ENCODE results near the gene SLC43A2. TPM values are rescaled to one million over a fixed set of nuclear protein-coding genes. Genes with fewer than 3 reads are reported as not detected.
"Not testable (repeated sequence)": the region's sequence is repeated elsewhere in the genome, so short reads cannot be mapped to it uniquely, and the experiment has no call there.

The SLC43A2 gene
- total RNA-seq: 10 to 100 TPM in 1 of 2 donors, 1 to 10 TPM in 1; 9.6 to 22.4 TPM

- peak in 2 of 3 donors; percentile 65 to 73 for TF ChIP-seq POLR2A (IDR thresholded peaks at IDR 0.05)
- no peak for TF ChIP-seq CTCF (IDR thresholded peaks at IDR 0.05)
- Histone ChIP-seq H3K9me3 (no peaks in the 10 kb centered on the region), H3K4me3 (peak within 1 kb of the TSS; percentile 48 to 55), H3K36me3 (replicated peaks in 1 of 2; ENCODE audit: insufficient read depth in 1 of 2, low read depth in 2 of 2) (no peaks in the 10 kb centered on the region), H3K27me3 (no peaks in the 10 kb centered on the region), H3K27ac (peak within 1 kb of the TSS; percentile 82 to 93 (median 87)), H3K4me1 (peaks cover 20% of the 10 kb centered on the region)
- DNase-seq (peak; percentile 77 to 85 (median 79)), ATAC-seq (peak; percentile 83)
- 0 to 1% methylated on average over 30 to 78 of the region's 95 CpGs for WGBS, 2 donors
- intact Hi-C loops (cut with DNase I): no loop called here
Measured at GRCh38 chr17:1627982-1628855, at the start of gene SLC43A2. Gene SLC43A2 (minus strand): TSS chr17:1628834. CDS start chr17:1627874, 960 bp downstream.

GRCh38 chr17:1676401-1676800 lies 47.8 kb upstream of the SLC43A2 start:
- H3K27me3 ChIP-seq: no peaks in the 10 kb centered on the region
- ATAC-seq (no peak), DNase-seq (no peak)
- 97% methylated on average over 12 to 13 of the region's 13 CpGs for WGBS, 2 donors
- H3K4me3 ChIP-seq: no peak overlapping the region
- TF ChIP-seq CTCF (IDR thresholded peaks at IDR 0.05) (no peak), POLR2A (IDR thresholded peaks at IDR 0.05) (no peak)
- H3K4me1 ChIP-seq: no peaks in the 10 kb centered on the region
- H3K27ac ChIP-seq: no peak overlapping the region
- H3K9me3 ChIP-seq: no peaks in the 10 kb centered on the region
- H3K36me3 ChIP-seq (replicated peaks in 1 of 2; ENCODE audit: insufficient read depth in 1 of 2, low read depth in 2 of 2): peaks cover 55 to 85% of the 10 kb centered on the region in 2 donors
- intact Hi-C loops (cut with DNase I): no loop called here

- intact Hi-C loops (cut with DNase I): no loop called here
- Histone ChIP-seq H3K9me3 (no peaks in the 10 kb centered on the region), H3K27ac (no peak overlapping the region), H3K4me1 (no peaks in the 10 kb centered on the region), H3K4me3 (no peak overlapping the region), H3K27me3 (no peaks in the 10 kb centered on the region), H3K36me3 (replicated peaks in 1 of 2; ENCODE audit: insufficient read depth in 1 of 2, low read depth in 2 of 2) (peaks cover 46 to 60% of the 10 kb centered on the region in 2 donors)
- no peak for TF ChIP-seq CTCF (IDR thresholded peaks at IDR 0.05)
- TF ChIP-seq POLR2A (IDR thresholded peaks at IDR 0.05): no peak
- no peak for ATAC-seq
- 91 to 93% methylated on average over 22 to 26 of the region's 26 CpGs for WGBS, 2 donors
- no peak for DNase-seq
Measured at GRCh38 chr17:1673041-1673785, 44.6 kb upstream of the SLC43A2 start.

GRCh38 chr17:1663934-1664333 lies 35.3 kb upstream of the SLC43A2 start:
- H3K4me3 ChIP-seq; intact Hi-C loops (cut with DNase I); H3K27me3 ChIP-seq; DNase-seq; H3K9me3 ChIP-seq; H3K27ac ChIP-seq; H3K4me1 ChIP-seq; ATAC-seq: not testable (repeated sequence)
- peaks cover 36 to 38% of the 10 kb centered on the region in 2 donors for H3K36me3 ChIP-seq (replicated peaks in 1 of 2; ENCODE audit: insufficient read depth in 1 of 2, low read depth in 2 of 2)
- 88 to 89% methylated on average over 5 of the region's 5 CpGs for WGBS, 2 donors

- peaks cover 46 to 58% of the 10 kb centered on the region in 2 donors for H3K36me3 ChIP-seq (replicated peaks in 1 of 2; ENCODE audit: insufficient read depth in 1 of 2, low read depth in 2 of 2)
- no peak for ATAC-seq
- no peaks in the 10 kb centered on the region for H3K27me3 ChIP-seq
- H3K4me3 ChIP-seq: no peak overlapping the region
- H3K27ac ChIP-seq: no peak overlapping the region
- TF ChIP-seq POLR2A (IDR thresholded peaks at IDR 0.05) (no peak), CTCF (IDR thresholded peaks at IDR 0.05) (no peak)
- no peaks in the 10 kb centered on the region for H3K9me3 ChIP-seq
- 82 to 91% methylated on average over 9 to 12 of the region's 12 CpGs for WGBS, 2 donors
- H3K4me1 ChIP-seq: no peaks in the 10 kb centered on the region
- no peak for DNase-seq
- intact Hi-C loops (cut with DNase I): no loop called here
Measured at GRCh38 chr17:1661045-1661444, 32.4 kb upstream of the SLC43A2 start.

All from body of pancreas (tissue), 4 donors.